HFFc6 (cell line): ENCODE measurements around the gene MEI1. TPM values are rescaled to one million over a fixed set of nuclear protein-coding genes. Genes with fewer than 3 reads are reported as not detected.
A peak's percentile ranks its signal among the peaks of the same experiment; 100 is the strongest.

Experiments used
- DNase-seq: peaks from one replicate; pipeline ENCODE4 v3.0.0-alpha.2; 2018
- H3K27ac Mint-ChIP-seq: 2 replicates; pipeline ENCODE4 v1.8.0; 2020; ENCODE audit warnings: mild to moderate bottlenecking, mixed read lengths
- H3K27me3 Mint-ChIP-seq: 2 replicates; pipeline ENCODE4 v1.8.0; 2021; ENCODE audit warnings: mild to moderate bottlenecking, moderate library complexity, mixed read lengths; ENCODE audit not compliant: insufficient read depth
- H3K36me3 Mint-ChIP-seq: 2 replicates; pipeline ENCODE4 v1.8.0; 2021; ENCODE audit warnings: low read depth, mixed read lengths
- H3K4me1 Mint-ChIP-seq: 2 replicates; pipeline ENCODE4 v1.8.0; 2020; ENCODE audit warnings: low read depth, mixed read lengths
- H3K4me3 Mint-ChIP-seq: 2 replicates; pipeline ENCODE4 v1.8.0; 2020; ENCODE audit warnings: mild to moderate bottlenecking, moderate library complexity, mixed read lengths
- H3K9me3 Mint-ChIP-seq: 2 replicates; pipeline ENCODE4 v1.8.0; 2020; ENCODE audit warnings: mild to moderate bottlenecking, mixed read lengths
- total RNA-seq, 6 experiments: library from RNA; stranded (reverse); fragmentation: NEBNext Ultra II Directional; extraction: Animal tissue kit (Norgen Biotek cat#: 25700); gene quantifications; 2 replicates in 1 of 6; 3 replicates in 5 of 6; pipeline ENCODE4 v1.2.3, GENCODE V29; 2021
- TF ChIP-seq, protein P1 (sequence below): fragments of 200-600 bp; sonication (generic); IDR thresholded peaks from 2 replicates; pipeline ENCODE4 v1.5.0; 2021; ENCODE audit warnings: antibody characterized with exemption, mild to moderate bottlenecking

MEI1 gene
- total RNA-seq, 6 experiments from 2014 or later: 0.24 to 0.53 (median 0.34) TPM; not detected in 2

- no peaks in the 10 kb centered on the region for H3K9me3 Mint-ChIP-seq
- TF ChIP-seq, protein P1, sequence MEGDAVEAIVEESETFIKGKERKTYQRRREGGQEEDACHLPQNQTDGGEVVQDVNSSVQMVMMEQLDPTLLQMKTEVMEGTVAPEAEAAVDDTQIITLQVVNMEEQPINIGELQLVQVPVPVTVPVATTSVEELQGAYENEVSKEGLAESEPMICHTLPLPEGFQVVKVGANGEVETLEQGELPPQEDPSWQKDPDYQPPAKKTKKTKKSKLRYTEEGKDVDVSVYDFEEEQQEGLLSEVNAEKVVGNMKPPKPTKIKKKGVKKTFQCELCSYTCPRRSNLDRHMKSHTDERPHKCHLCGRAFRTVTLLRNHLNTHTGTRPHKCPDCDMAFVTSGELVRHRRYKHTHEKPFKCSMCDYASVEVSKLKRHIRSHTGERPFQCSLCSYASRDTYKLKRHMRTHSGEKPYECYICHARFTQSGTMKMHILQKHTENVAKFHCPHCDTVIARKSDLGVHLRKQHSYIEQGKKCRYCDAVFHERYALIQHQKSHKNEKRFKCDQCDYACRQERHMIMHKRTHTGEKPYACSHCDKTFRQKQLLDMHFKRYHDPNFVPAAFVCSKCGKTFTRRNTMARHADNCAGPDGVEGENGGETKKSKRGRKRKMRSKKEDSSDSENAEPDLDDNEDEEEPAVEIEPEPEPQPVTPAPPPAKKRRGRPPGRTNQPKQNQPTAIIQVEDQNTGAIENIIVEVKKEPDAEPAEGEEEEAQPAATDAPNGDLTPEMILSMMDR: no peak
- no peak for DNase-seq
Observed at GRCh38 chr22:41818596-41818995, 119.3 kb downstream of the MEI1 start.

GRCh38 chr22:41819257-41819656 lies 120.0 kb downstream of the MEI1 start:
- no peak for DNase-seq
- TF ChIP-seq, protein P1: no peak
- Mint-ChIP-seq H3K4me1 (peaks cover 16% of the 10 kb centered on the region), H3K4me3 (no peak overlapping the region), H3K9me3 (no peaks in the 10 kb centered on the region), H3K36me3 (peaks cover 5% of the 10 kb centered on the region; the same call in 1 of the 2 replicates), H3K27me3 (peaks cover 4% of the 10 kb centered on the region), H3K27ac (no peak overlapping the region)

More at GRCh38 chr22:41818596-41818995, 119.3 kb downstream of the MEI1 start:
- peaks cover 4% of the 10 kb centered on the region for H3K27me3 Mint-ChIP-seq
- H3K36me3 Mint-ChIP-seq: peaks cover 5% of the 10 kb centered on the region; the same call in 1 of the 2 replicates
- H3K4me3 Mint-ChIP-seq: no peak overlapping the region
- no peak overlapping the region for H3K27ac Mint-ChIP-seq
- peaks cover 21% of the 10 kb centered on the region for H3K4me1 Mint-ChIP-seq

DNA sequence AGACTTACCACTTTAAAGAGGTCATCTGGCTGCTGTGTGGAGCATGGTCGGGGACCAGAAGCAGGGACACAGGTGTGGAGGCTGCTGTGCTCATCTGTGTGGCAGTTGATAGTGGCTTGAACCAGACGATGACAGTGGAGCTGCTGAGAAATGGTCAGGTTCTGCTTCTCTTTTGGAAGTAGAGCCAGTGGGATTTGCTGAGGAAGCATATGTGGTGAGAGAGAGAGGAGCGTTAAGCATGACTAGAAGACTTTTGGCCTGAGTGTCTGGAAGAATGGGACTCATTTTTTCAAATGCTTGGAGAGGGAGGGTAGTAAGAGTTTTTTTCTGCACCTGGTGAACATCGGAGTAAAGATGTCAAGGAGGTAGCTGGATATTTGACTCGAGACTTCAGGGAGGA lies 121.1 kb downstream of the MEI1 start:
- H3K36me3 Mint-ChIP-seq: peaks cover 5% of the 10 kb centered on the region; the same call in 1 of the 2 replicates
- 0 out of 2 replicates have a peak overlapping the region, but pooled peaks have one; percentile 14 for H3K27ac Mint-ChIP-seq
- no peaks in the 10 kb centered on the region for H3K9me3 Mint-ChIP-seq
- DNase-seq: no peak
- peaks cover 25% of the 10 kb centered on the region for H3K4me1 Mint-ChIP-seq
- H3K4me3 Mint-ChIP-seq: no peak overlapping the region
- H3K27me3 Mint-ChIP-seq: peaks cover 4% of the 10 kb centered on the region
- TF ChIP-seq, protein P1: no peak

- no peaks in the 10 kb centered on the region for H3K36me3 Mint-ChIP-seq
- H3K4me3 Mint-ChIP-seq: no peak overlapping the region
- no peak for DNase-seq
- TF ChIP-seq, protein P1: no peak
- no peaks in the 10 kb centered on the region for H3K9me3 Mint-ChIP-seq
- H3K4me1 Mint-ChIP-seq: peaks cover 28% of the 10 kb centered on the region
- H3K27me3 Mint-ChIP-seq: peaks cover 4% of the 10 kb centered on the region
- H3K27ac Mint-ChIP-seq: peak overlapping the region; percentile 63; the same call in 1 of the 2 replicates
Observed at GRCh38 chr22:41821471-41822316, 122.4 kb downstream of the MEI1 start.

DNA sequence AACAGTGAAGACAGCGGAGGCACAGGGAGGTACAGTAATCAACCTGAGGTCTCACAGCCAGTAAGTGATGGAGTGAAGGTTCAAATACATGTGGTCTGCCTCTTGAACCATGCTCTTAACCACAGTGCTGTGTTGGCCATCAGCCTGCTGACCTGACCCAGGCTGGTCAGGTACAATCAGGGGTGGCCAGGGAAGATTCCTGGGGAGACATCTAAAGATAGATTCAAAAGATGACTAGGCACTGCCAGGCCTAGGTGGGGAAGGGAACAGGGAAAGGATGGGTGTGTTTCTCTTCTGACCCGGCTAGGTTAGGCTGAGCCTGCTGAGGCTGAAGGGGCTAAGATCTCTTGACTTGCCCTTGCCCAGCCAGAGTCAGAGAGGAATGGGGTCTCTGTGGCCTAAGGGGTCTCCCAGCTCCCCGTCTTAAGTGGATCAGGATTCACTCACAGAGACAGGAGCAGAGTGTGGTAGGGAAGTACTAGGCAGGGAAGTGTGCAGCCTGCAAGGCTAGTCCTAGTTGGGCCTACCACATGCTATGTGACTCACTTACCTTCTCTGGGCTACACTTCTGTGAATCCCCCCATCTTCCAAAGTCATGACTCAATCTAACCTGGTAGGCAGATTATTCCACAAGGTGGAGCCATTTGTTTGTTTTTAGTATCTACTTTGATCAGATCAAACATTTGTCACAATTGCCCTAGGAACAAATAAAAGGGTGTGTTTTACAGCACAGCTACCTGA lies 123.2 kb downstream of the MEI1 start:
- Mint-ChIP-seq H3K9me3 (no peaks in the 10 kb centered on the region), H3K27me3 (peaks cover 4% of the 10 kb centered on the region), H3K27ac (peak overlapping the region; percentile 63), H3K36me3 (no peaks in the 10 kb centered on the region), H3K4me3 (no peak overlapping the region), H3K4me1 (peaks cover 28% of the 10 kb centered on the region)
- TF ChIP-seq, protein P1: peak; percentile 78
- peak; percentile 74 for DNase-seq
